ENCODE data around the gene ARHGAP26. TPM values are rescaled to one million over a fixed set of nuclear protein-coding genes. Genes with fewer than 3 reads are reported as not detected.

The ARHGAP26 gene
- total RNA-seq, 2 donors from 2014 or later: 27.5 to 80.7 TPM

- ATAC-seq (ENCODE audit: insufficient number of reproducible peaks, low FRiP score, low read depth) (no peak), DNase-seq (ENCODE audit: low spot score) (no peak)
- Histone ChIP-seq H3K9me3 (no peaks in the 10 kb centered on the region), H3K4me1 (ENCODE audit: control insufficient read depth in 1 of 2, low read depth in 2 of 2) (peaks cover 8 to 21% of the 10 kb centered on the region in 2 donors), H3K36me3 (no peaks in the 10 kb centered on the region), H3K27me3 (replicated peaks; ENCODE audit: insufficient read depth) (no peaks in the 10 kb centered on the region), H3K4me3 (no peak overlapping the region), H3K27ac (no peak overlapping the region)
- TF ChIP-seq, protein P1, sequence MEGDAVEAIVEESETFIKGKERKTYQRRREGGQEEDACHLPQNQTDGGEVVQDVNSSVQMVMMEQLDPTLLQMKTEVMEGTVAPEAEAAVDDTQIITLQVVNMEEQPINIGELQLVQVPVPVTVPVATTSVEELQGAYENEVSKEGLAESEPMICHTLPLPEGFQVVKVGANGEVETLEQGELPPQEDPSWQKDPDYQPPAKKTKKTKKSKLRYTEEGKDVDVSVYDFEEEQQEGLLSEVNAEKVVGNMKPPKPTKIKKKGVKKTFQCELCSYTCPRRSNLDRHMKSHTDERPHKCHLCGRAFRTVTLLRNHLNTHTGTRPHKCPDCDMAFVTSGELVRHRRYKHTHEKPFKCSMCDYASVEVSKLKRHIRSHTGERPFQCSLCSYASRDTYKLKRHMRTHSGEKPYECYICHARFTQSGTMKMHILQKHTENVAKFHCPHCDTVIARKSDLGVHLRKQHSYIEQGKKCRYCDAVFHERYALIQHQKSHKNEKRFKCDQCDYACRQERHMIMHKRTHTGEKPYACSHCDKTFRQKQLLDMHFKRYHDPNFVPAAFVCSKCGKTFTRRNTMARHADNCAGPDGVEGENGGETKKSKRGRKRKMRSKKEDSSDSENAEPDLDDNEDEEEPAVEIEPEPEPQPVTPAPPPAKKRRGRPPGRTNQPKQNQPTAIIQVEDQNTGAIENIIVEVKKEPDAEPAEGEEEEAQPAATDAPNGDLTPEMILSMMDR (IDR thresholded peaks at IDR 0.05): no peak
Observed at GRCh38 chr5:143113461-143113860, 343.3 kb downstream of the ARHGAP26 start.

DNA sequence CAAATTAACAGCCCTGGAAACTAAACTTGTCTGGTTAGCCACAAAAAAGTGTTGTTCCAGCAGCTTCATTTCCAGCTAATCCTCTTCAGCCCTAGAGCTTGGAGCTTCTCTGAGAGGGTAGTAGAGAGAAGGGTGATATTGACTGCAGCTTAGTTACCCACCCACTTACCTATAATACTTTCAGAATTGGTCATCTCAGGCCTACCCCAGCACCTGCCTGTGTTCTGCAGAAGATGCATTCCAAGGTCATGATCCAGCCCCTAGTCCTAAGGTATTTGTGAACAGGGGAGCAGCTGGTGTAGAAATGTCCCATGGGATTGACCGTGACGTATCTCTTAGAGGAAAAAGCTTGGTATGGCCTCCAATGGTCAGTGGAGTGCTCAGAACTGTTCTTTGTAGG lies 344.3 kb downstream of the ARHGAP26 start:
- no peak for DNase-seq (ENCODE audit: low spot score)
- no peak for ATAC-seq (ENCODE audit: insufficient number of reproducible peaks, low FRiP score, low read depth)
- Histone ChIP-seq H3K36me3 (no peaks in the 10 kb centered on the region), H3K27me3 (replicated peaks; ENCODE audit: insufficient read depth) (no peaks in the 10 kb centered on the region), H3K27ac (no peak overlapping the region), H3K4me3 (no peak overlapping the region), H3K9me3 (no peaks in the 10 kb centered on the region), H3K4me1 (ENCODE audit: control insufficient read depth in 1 of 2, low read depth in 2 of 2) (peaks cover 11 to 20% of the 10 kb centered on the region in 2 donors)
- TF ChIP-seq, protein P1 (IDR thresholded peaks at IDR 0.05): no peak

- Histone ChIP-seq H3K4me3 (no peak overlapping the region), H3K4me1 (ENCODE audit: control insufficient read depth in 1 of 2, low read depth in 2 of 2) (peaks cover 15 to 20% of the 10 kb centered on the region in 2 donors), H3K36me3 (no peaks in the 10 kb centered on the region), H3K27ac (no peak overlapping the region), H3K9me3 (no peaks in the 10 kb centered on the region), H3K27me3 (replicated peaks; ENCODE audit: insufficient read depth) (no peaks in the 10 kb centered on the region)
- DNase-seq (ENCODE audit: low spot score) (no peak), ATAC-seq (ENCODE audit: insufficient number of reproducible peaks, low FRiP score, low read depth) (no peak)
- TF ChIP-seq, protein P1 (IDR thresholded peaks at IDR 0.05): no peak
Observed at GRCh38 chr5:143115381-143115780, 345.2 kb downstream of the ARHGAP26 start.

DNA sequence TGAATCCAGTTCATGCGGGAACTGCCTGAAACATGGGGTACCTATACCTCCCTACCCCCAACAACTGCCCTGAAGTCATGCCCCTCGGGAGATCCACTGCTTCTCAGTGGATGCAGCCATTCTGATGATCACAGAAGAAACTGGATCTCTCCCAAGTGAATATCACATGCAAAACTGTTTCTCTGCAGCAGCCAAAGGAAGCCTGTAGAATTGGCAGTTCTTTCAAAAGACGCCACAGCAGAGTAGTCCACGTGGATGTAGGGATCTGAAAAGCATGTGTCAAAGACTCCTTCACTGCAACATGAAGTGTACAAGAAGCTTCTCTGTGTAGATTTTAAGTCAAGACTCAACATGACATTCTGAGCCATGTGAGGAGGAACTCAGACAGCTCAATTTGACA lies 346.6 kb downstream of the ARHGAP26 start:
- no peaks in the 10 kb centered on the region for H3K36me3 ChIP-seq
- peaks cover 8 to 10% of the 10 kb centered on the region in 2 donors for H3K4me1 ChIP-seq (ENCODE audit: control insufficient read depth in 1 of 2, low read depth in 2 of 2)
- no peak for ATAC-seq (ENCODE audit: insufficient number of reproducible peaks, low FRiP score, low read depth)
- no peaks in the 10 kb centered on the region for H3K9me3 ChIP-seq
- DNase-seq (ENCODE audit: low spot score): no peak
- TF ChIP-seq, protein P1 (IDR thresholded peaks at IDR 0.05): no peak
- H3K4me3 ChIP-seq: no peak overlapping the region
- no peaks in the 10 kb centered on the region for H3K27me3 ChIP-seq (replicated peaks; ENCODE audit: insufficient read depth)
- no peak overlapping the region for H3K27ac ChIP-seq

DNA sequence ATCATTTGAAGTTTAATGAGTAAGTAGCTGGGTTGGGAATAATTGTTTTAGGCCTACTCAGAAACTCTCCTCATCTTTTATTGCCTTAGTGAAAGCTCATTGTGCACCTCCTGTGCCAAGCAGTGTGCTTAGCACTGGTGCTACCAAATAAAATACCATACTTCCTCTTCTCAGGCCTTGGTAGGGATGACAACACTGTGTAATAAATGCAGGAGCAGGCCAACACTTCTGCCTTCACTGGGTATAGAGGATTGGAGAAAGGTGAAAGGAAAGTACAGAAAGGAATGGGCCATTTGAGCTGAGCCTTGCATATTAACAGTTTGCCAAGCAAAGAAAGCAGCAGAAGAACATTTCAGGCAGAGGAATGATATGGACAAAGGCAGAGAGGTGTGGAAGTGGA lies 347.6 kb downstream of the ARHGAP26 start:
- ATAC-seq (ENCODE audit: insufficient number of reproducible peaks, low FRiP score, low read depth): no peak

More for the DNA sequence above, 347.6 kb downstream of the ARHGAP26 start:
- TF ChIP-seq, protein P1 (IDR thresholded peaks at IDR 0.05): no peak
- H3K27me3 ChIP-seq (replicated peaks; ENCODE audit: insufficient read depth): no peaks in the 10 kb centered on the region
- no peaks in the 10 kb centered on the region for H3K9me3 ChIP-seq
- H3K4me1 ChIP-seq (ENCODE audit: control insufficient read depth in 1 of 2, low read depth in 2 of 2): peaks cover 8 to 10% of the 10 kb centered on the region in 2 donors
- no peak overlapping the region for H3K4me3 ChIP-seq
- no peaks in the 10 kb centered on the region for H3K36me3 ChIP-seq
- H3K27ac ChIP-seq: no peak overlapping the region
- DNase-seq (ENCODE audit: low spot score): no peak

Measured in thoracic aorta (tissue), 2 donors.